Measurements from ENCODE around the gene FAM13A.

- no peak for TF ChIP-seq POLR2A (IDR thresholded peaks at IDR 0.05)
- TF ChIP-seq EP300 (IDR thresholded peaks at IDR 0.05): no peak
These were observed 148.5 kb downstream of the FAM13A start for GRCh38 chr4:88908521-88908920.

Data from suprapubic skin (tissue), 2 donors.